ENCODE measurements around the gene C1QTNF8.
A peak's percentile ranks its signal among the peaks of the same experiment; 100 is the strongest.

C1QTNF8 gene

GRCh38 chr16:1106659-1107058 lies 10.6 kb upstream of the C1QTNF8 start:
- no peak for TF ChIP-seq ZFX (IDR thresholded peaks at IDR 0.05)
- TF ChIP-seq, protein P1, sequence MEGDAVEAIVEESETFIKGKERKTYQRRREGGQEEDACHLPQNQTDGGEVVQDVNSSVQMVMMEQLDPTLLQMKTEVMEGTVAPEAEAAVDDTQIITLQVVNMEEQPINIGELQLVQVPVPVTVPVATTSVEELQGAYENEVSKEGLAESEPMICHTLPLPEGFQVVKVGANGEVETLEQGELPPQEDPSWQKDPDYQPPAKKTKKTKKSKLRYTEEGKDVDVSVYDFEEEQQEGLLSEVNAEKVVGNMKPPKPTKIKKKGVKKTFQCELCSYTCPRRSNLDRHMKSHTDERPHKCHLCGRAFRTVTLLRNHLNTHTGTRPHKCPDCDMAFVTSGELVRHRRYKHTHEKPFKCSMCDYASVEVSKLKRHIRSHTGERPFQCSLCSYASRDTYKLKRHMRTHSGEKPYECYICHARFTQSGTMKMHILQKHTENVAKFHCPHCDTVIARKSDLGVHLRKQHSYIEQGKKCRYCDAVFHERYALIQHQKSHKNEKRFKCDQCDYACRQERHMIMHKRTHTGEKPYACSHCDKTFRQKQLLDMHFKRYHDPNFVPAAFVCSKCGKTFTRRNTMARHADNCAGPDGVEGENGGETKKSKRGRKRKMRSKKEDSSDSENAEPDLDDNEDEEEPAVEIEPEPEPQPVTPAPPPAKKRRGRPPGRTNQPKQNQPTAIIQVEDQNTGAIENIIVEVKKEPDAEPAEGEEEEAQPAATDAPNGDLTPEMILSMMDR (conservative IDR thresholded peaks at IDR 0.05): peak; percentile 55; the same call in 1 of the 2 replicates
- H3K27ac ChIP-seq: no peak overlapping the region

DNA sequence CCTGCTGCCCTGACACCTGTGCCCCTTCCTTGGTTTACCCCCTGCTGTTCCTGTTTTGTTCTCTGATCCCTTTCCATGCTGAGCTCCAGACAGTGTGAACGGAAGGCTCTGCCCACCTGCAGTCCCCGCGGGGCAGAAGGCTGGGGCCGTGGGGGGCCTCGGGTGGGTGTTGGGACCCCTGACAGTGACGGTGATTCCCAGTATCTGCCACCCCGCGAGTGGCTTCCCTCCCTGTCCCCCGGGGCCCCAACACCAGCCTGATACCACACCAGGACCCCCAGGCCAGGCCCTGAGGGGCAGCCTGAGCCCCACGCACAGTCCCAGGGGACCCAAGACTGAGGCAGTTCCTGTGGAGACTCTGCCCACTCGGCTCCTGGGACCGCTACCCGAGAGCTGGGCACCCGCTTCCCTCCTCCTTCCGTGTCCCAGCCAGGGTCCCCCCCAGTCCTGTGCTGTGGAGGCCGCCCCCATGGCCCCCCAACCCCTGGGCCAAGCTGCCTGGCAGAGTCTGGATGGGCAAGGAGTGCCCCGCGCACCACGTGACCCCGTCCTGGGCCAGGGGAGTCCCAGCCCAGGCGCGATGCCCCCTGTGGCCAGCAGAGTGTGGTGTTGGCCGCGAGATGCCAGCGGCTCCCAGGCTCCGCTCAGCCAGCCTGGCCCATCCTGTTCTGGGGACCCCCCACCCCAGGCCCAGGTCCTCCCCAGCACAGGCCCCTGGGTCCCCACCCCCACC lies 10.0 kb upstream of the C1QTNF8 start:
- no peak overlapping the region for H3K27ac ChIP-seq
- no peak for TF ChIP-seq ZFX (IDR thresholded peaks at IDR 0.05)
- TF ChIP-seq, protein P1 (conservative IDR thresholded peaks at IDR 0.05): peak; percentile 84

- TF ChIP-seq, protein P1 (conservative IDR thresholded peaks at IDR 0.05): no peak
- no peak for TF ChIP-seq ZFX (IDR thresholded peaks at IDR 0.05)
- H3K27ac ChIP-seq: no peak overlapping the region
These were observed 7.6 kb upstream of the C1QTNF8 start for GRCh38 chr16:1103636-1103980.

- TF ChIP-seq ZFX (IDR thresholded peaks at IDR 0.05): no peak
- TF ChIP-seq, protein P1 (conservative IDR thresholded peaks at IDR 0.05): peak; percentile 79
These were observed 7.0 kb upstream of the C1QTNF8 start for GRCh38 chr16:1102921-1103635.

GRCh38 chr16:1102333-1102700 lies 6.3 kb upstream of the C1QTNF8 start:
- TF ChIP-seq, protein P1 (conservative IDR thresholded peaks at IDR 0.05): no peak
- TF ChIP-seq ZFX (IDR thresholded peaks at IDR 0.05): no peak
- no peak overlapping the region for H3K27ac ChIP-seq

More at GRCh38 chr16:1102921-1103635, 7.0 kb upstream of the C1QTNF8 start:
- H3K27ac ChIP-seq: no peak overlapping the region

GRCh38 chr16:1101573-1102332 lies 5.7 kb upstream of the C1QTNF8 start:
- TF ChIP-seq, protein P1 (conservative IDR thresholded peaks at IDR 0.05): no peak
- TF ChIP-seq ZFX (IDR thresholded peaks at IDR 0.05): no peak
- H3K27ac ChIP-seq: no peak overlapping the region

GRCh38 chr16:1101133-1101532 lies 5.1 kb upstream of the C1QTNF8 start:
- TF ChIP-seq ZFX (IDR thresholded peaks at IDR 0.05): no peak
- TF ChIP-seq, protein P1 (conservative IDR thresholded peaks at IDR 0.05): no peak
- H3K27ac ChIP-seq: no peak overlapping the region
